Naive thymus-derived CD4-positive, alpha-beta T cell (primary cell): ENCODE results near the gene STPG1. TPM values are rescaled to one million over a fixed set of nuclear protein-coding genes. Genes with fewer than 3 reads are reported as not detected.

Experiments used
- ATAC-seq: fragments of 150-1000 bp; cut with Tn5 transposase; 2 replicates; pipeline ENCODE4 v1.10.0; 2021; ENCODE audit warnings: mild to moderate bottlenecking, moderate library complexity
- CTCF ChIA-PET: fragments of 350-600 bp; sonication (Branson Sonifier 250); formaldehyde crosslinking; loops from one replicate; lab custom pipeline; 2021; ENCODE audit warnings: antibody characterized with exemption; lab: Charles Lee
- POLR2A ChIA-PET: fragments of 350-600 bp; sonication (Branson Sonifier 250); formaldehyde crosslinking; loops from one replicate; lab custom pipeline; 2021; ENCODE audit warnings: antibody characterized with exemption, inconsistent platforms; lab: Charles Lee
- DNase-seq, 9 donors: peaks; one replicate each; pipeline versions ENCODE4 v3.0.0 to v3.0.0-alpha.2; 2020 to 2022; ENCODE audit warnings: mixed read lengths in 1 of 9
- H3K27ac ChIP-seq: one replicate; pipeline ENCODE4 v1.7.0; 2013; ENCODE audit warnings: mild to moderate bottlenecking, low read depth, low read length, moderate library complexity
- H3K27me3 ChIP-seq, 2 donors: one replicate each; pipeline ENCODE4 v1.7.0; 2013; ENCODE audit warnings: low read length in 2 of 2, mild to moderate bottlenecking in 2 of 2, moderate library complexity in 2 of 2; ENCODE audit not compliant: control insufficient read depth in 2 of 2, insufficient read depth in 2 of 2
- H3K36me3 ChIP-seq, 3 experiments: 1 replicate in 2 of 3; 2 replicates in 1 of 3; pipeline ENCODE4 v1.7.0; 2013; ENCODE audit warnings: low read length in 3 of 3, mild to moderate bottlenecking in 3 of 3, moderate library complexity in 1 of 3; ENCODE audit not compliant: insufficient read depth in 3 of 3, control insufficient read depth in 2 of 3
- H3K4me1 ChIP-seq, 2 donors: one replicate each; pipeline ENCODE4 v1.7.0; 2013; ENCODE audit warnings: low read length in 2 of 2, mild to moderate bottlenecking in 2 of 2, moderate library complexity in 1 of 2; ENCODE audit not compliant: control insufficient read depth in 2 of 2, insufficient read depth in 2 of 2
- H3K4me3 ChIP-seq: 2 replicates; pipeline ENCODE4 v1.7.0; 2013; ENCODE audit warnings: mild to moderate bottlenecking, low read length
- H3K9me3 ChIP-seq, 3 experiments: 1 replicate in 2 of 3; 2 replicates in 1 of 3; pipeline ENCODE4 v1.7.0; 2013; ENCODE audit warnings: low read length in 3 of 3; ENCODE audit not compliant: control insufficient read depth in 2 of 3
- H3K27ac Mint-ChIP-seq, 9 donors: one replicate each; pipeline ENCODE4 v1.8.0; 2020 to 2022; ENCODE audit warnings: mixed read lengths in 9 of 9, mild to moderate bottlenecking in 8 of 9, moderate library complexity in 5 of 9, inconsistent platforms in 2 of 9
- H3K27me3 Mint-ChIP-seq, 5 donors: one replicate each; pipeline ENCODE4 v1.8.0; 2021 to 2022; ENCODE audit warnings: mixed read lengths in 5 of 5, mild to moderate bottlenecking in 1 of 5
- H3K36me3 Mint-ChIP-seq, 5 donors: one replicate each; pipeline ENCODE4 v1.8.0; 2020 to 2022; ENCODE audit warnings: mixed read lengths in 5 of 5, mild to moderate bottlenecking in 3 of 5, inconsistent platforms in 1 of 5
- H3K4me1 Mint-ChIP-seq, 7 donors: one replicate each; pipeline ENCODE4 v1.8.0; 2020 to 2022; ENCODE audit warnings: mixed read lengths in 7 of 7, mild to moderate bottlenecking in 3 of 7, inconsistent platforms in 1 of 7
- H3K4me3 Mint-ChIP-seq, 10 donors: one replicate each; pipeline ENCODE4 v1.8.0; 2020 to 2022; ENCODE audit warnings: mild to moderate bottlenecking in 10 of 10, mixed read lengths in 10 of 10, moderate library complexity in 6 of 10, inconsistent platforms in 2 of 10
- H3K9me3 Mint-ChIP-seq, 11 donors: one replicate each; pipeline ENCODE4 v1.8.0; 2020 to 2022; ENCODE audit warnings: mixed read lengths in 11 of 11, mild to moderate bottlenecking in 4 of 11, inconsistent platforms in 1 of 11, moderate library complexity in 1 of 11
- intact Hi-C, 2 donors: fragments of 100-400 bp; cut with micrococcal nuclease; formaldehyde crosslinking; loops; one replicate each; pipeline ENCODE4 v1.15.1; 2023
- polyA plus RNA-seq, 2 donors: library from polyadenylated mRNA; unstranded; fragments of 300-500 nt; fragmentation: Illumina TruSeq; gene quantifications; one replicate each; pipeline ENCODE4 v1.2.3, GENCODE V29; 2021
- total RNA-seq, 6 experiments: library from RNA in 5 of 6; stranded (reverse) in 5 of 6; gene quantifications; 1 replicate in 5 of 6; 2 replicates in 1 of 6; pipeline ENCODE4 v1.2.3 and lab custom pipeline; 2021 to 2026

STPG1 gene
- total and polyA plus RNA-seq, 7 experiments from 2014 or later = 3.1 to 10.1 (median 5.3) TPM

- H3K9me3 Mint-ChIP-seq = peaks cover 0 to 2% (median 0%) of the 10 kb centered on the region in 11 donors
- H3K4me1 ChIP-seq = peaks cover 23 to 40% of the 10 kb centered on the region in 2 donors
- POLR2A ChIA-PET = interaction anchor here (0.6 to 10.7 kb wide), 19 partner anchors 9 to 226 kb away, joined by 3 to 149 read pairs (median 3); partner anchors contain the start of genes RCAN3 and SRRM1
Measured at GRCh38 chr1:24416666-24417391, 3.2 kb upstream of the STPG1 start.

DNA sequence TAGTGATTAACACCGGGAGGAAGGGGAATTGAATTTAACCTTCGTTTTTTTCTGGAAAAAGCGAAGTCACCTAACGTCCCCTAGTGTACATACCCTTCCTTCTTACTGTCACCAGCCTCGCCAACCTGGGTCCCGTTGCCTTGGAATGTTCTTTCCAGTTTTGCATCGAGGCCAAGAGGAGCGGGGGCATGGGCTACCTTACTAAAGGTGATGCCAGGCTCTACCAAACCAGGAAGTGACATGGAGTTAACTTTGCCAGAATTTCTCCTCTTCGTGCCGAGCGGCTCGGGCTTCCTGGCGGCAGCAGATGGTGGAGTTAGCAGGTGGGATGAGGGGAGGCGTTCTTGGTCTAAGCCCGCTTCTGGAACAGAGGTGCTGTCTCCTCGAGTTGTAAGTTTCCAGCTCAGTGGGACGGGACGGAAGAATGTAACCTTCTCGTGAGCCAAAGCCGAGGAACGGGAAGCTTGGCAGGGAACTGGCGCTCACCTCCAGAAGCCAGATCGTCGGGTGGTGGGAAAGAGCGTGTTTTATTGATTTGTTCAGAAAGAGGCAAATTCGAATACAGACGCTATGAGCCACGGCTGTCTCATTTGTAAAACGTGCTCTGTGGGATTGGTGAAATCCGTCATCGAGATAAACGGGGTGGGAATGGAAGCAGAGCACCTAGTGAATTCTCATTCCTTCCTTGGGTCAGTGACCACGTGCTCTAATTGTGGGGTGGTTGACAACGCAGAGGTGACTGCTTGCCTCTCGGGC lies 2.5 kb upstream of the STPG1 start:
- H3K4me3 ChIP-seq = peak overlapping the region; percentile 76

More at GRCh38 chr1:24416666-24417391, 3.2 kb upstream of the STPG1 start:
- Mint-ChIP-seq H3K4me3 (peak overlapping the region; percentile 95 to 100 (median 98)), H3K27me3 (no peaks in the 10 kb centered on the region), H3K4me1 (peaks cover 57 to 93% (median 75%) of the 10 kb centered on the region in 7 donors), H3K36me3 (peaks cover 4 to 25% (median 10%) of the 10 kb centered on the region in 5 donors), H3K27ac (peak overlapping the region; percentile 75 to 99 (median 90))
- H3K9me3 ChIP-seq = no peaks in the 10 kb centered on the region
- intact Hi-C loops = loop anchor here (2.0 to 10.0 kb wide), 5 partner anchors 45 to 1148 kb away; partner anchors contain the start of gene PNRC2 (in 1 of the 2)
- DNase-seq (peak in 8 of 9 donors; percentile 35 to 72 (median 63)), ATAC-seq (peak; percentile 17)
- peak overlapping the region; percentile 74 for H3K27ac ChIP-seq
- H3K4me3 ChIP-seq = peak overlapping the region; percentile 76
- H3K27me3 ChIP-seq = no peaks in the 10 kb centered on the region
- CTCF ChIA-PET = interaction anchor here (0.6 to 6.1 kb wide), 16 partner anchors 23 to 218 kb away, joined by 3 to 43 read pairs (median 6); partner anchors contain the start of gene RCAN3
- peaks cover under 1 to 30% (median 9%) of the 10 kb centered on the region in 3 experiments for H3K36me3 ChIP-seq

GRCh38 chr1:24415334-24415909 lies 1.8 kb upstream of the STPG1 start, which contains the start of gene NIPAL3:
Gene NIPAL3 (plus strand): TSS chr1:24415802. CDS start chr1:24419548, 3,746 bp downstream.
- Histone ChIP-seq H3K9me3 (no peaks in the 10 kb centered on the region), H3K27me3 (no peaks in the 10 kb centered on the region), H3K4me3 (peak within 1 kb of the TSS; percentile 76), H3K27ac (peak within 1 kb of the TSS; percentile 74), H3K36me3 (peaks cover 0 to 16% (median 4%) of the 10 kb centered on the region in 3 experiments), H3K4me1 (peaks cover 23 to 44% of the 10 kb centered on the region in 2 donors)
- DNase-seq = peak; percentile 81 to 99 (median 97)
- ATAC-seq = peak; percentile 98
- POLR2A ChIA-PET = interaction anchor here (0.8 to 10.7 kb wide), 26 partner anchors 9 to 817 kb away, joined by 3 to 149 read pairs (median 6); partner anchors contain the start of genes RCAN3, SRRM1 and SYF2
- Mint-ChIP-seq H3K27ac (peak within 1 kb of the TSS; percentile 75 to 99 (median 90)), H3K27me3 (no peaks in the 10 kb centered on the region), H3K4me1 (peaks cover 51 to 91% (median 75%) of the 10 kb centered on the region in 7 donors), H3K9me3 (peaks cover 0 to 2% (median 0%) of the 10 kb centered on the region in 11 donors), H3K36me3 (peaks cover 4 to 20% (median 10%) of the 10 kb centered on the region in 5 donors), H3K4me3 (peak within 1 kb of the TSS; percentile 95 to 100 (median 98))
- intact Hi-C loops = loop anchor here (1.0 to 10.0 kb wide), 17 partner anchors 23 to 1149 kb away; partner anchors contain the start of genes RCAN3 (in 2 of the 2), CLIC4 (in 1 of the 2), PNRC2 (in 1 of the 2) and SRRM1 (in 1 of the 2)
- CTCF ChIA-PET = interaction anchor here (0.6 to 6.1 kb wide), 38 partner anchors 8 to 555 kb away, joined by 3 to 43 read pairs (median 5); partner anchors contain the start of gene RCAN3

More for the DNA sequence above, 2.5 kb upstream of the STPG1 start:
- DNase-seq (no peak), ATAC-seq (peak; percentile 12)
- Histone ChIP-seq H3K4me1 (peaks cover 23 to 44% of the 10 kb centered on the region in 2 donors), H3K27me3 (no peaks in the 10 kb centered on the region), H3K27ac (peak overlapping the region; percentile 74), H3K36me3 (peaks cover 0 to 22% (median 8%) of the 10 kb centered on the region in 3 experiments), H3K9me3 (no peaks in the 10 kb centered on the region)
- POLR2A ChIA-PET = interaction anchor here (0.6 to 10.7 kb wide), 30 partner anchors 10 to 816 kb away, joined by 3 to 149 read pairs (median 4); partner anchors contain the start of genes RCAN3, SRRM1 and SYF2
- no peaks in the 10 kb centered on the region for H3K27me3 Mint-ChIP-seq
- CTCF ChIA-PET = interaction anchor here (0.6 to 6.1 kb wide), 39 partner anchors 8 to 555 kb away, joined by 3 to 43 read pairs (median 5); partner anchors contain the start of gene RCAN3
- H3K9me3 Mint-ChIP-seq = peaks cover 0 to 2% (median 0%) of the 10 kb centered on the region in 11 donors
- H3K27ac Mint-ChIP-seq = peak overlapping the region; percentile 75 to 99 (median 90)
- H3K4me3 Mint-ChIP-seq = peak overlapping the region; percentile 95 to 100 (median 98)
- H3K36me3 Mint-ChIP-seq = peaks cover 4 to 17% (median 10%) of the 10 kb centered on the region in 5 donors
- peaks cover 54 to 93% (median 75%) of the 10 kb centered on the region in 7 donors for H3K4me1 Mint-ChIP-seq
- intact Hi-C loops = loop anchor here (1.0 to 10.0 kb wide), 19 partner anchors 24 to 1149 kb away; partner anchors contain the start of genes RCAN3 (in 2 of the 2), CLIC4 (in 1 of the 2), PNRC2 (in 1 of the 2) and SRRM1 (in 1 of the 2)

- no peak for DNase-seq
- CTCF ChIA-PET = interaction anchor here (0.7 to 6.1 kb wide), 37 partner anchors 9 to 420 kb away, joined by 3 to 43 read pairs (median 5); partner anchors contain the start of gene RCAN3
- peaks cover 47 to 86% (median 75%) of the 10 kb centered on the region in 7 donors for H3K4me1 Mint-ChIP-seq
- peak overlapping the region; percentile 39 for H3K27ac ChIP-seq
- H3K36me3 ChIP-seq = peaks cover 0 to 12% (median 4%) of the 10 kb centered on the region in 3 experiments
- peaks cover 0 to 2% (median 0%) of the 10 kb centered on the region in 11 donors for H3K9me3 Mint-ChIP-seq
- intact Hi-C loops = loop anchor here (1.0 to 10.0 kb wide), 17 partner anchors 23 to 1150 kb away; partner anchors contain the start of genes RCAN3 (in 2 of the 2), CLIC4 (in 1 of the 2), PNRC2 (in 1 of the 2) and SRRM1 (in 1 of the 2)
- no peaks in the 10 kb centered on the region for H3K27me3 Mint-ChIP-seq
- no peak for ATAC-seq
- peak overlapping the region; percentile 19 for H3K4me3 ChIP-seq
- H3K27ac Mint-ChIP-seq = peak overlapping the region; percentile 75 to 99 (median 88)
- no peaks in the 10 kb centered on the region for H3K27me3 ChIP-seq
- peaks cover 4 to 16% (median 10%) of the 10 kb centered on the region in 5 donors for H3K36me3 Mint-ChIP-seq
- peak overlapping the region; percentile 95 to 100 (median 98) for H3K4me3 Mint-ChIP-seq
- POLR2A ChIA-PET = interaction anchor here (0.8 to 10.7 kb wide), 22 partner anchors 9 to 818 kb away, joined by 3 to 149 read pairs (median 6); partner anchors contain the start of genes RCAN3, SRRM1 and SYF2
- no peaks in the 10 kb centered on the region for H3K9me3 ChIP-seq
- peaks cover 23 to 44% of the 10 kb centered on the region in 2 donors for H3K4me1 ChIP-seq
Measured at GRCh38 chr1:24414775-24415333, 1.3 kb upstream of the STPG1 start.

- Mint-ChIP-seq H3K27ac (peak overlapping the region in 4 of 9 donors; percentile 24 to 92 (median 71)), H3K27me3 (peaks cover 0 to 4% (median 0%) of the 10 kb centered on the region in 5 donors), H3K9me3 (peaks cover 0 to 4% (median 0%) of the 10 kb centered on the region in 11 donors), H3K36me3 (peaks cover 0 to 14% (median 6%) of the 10 kb centered on the region in 5 donors), H3K4me3 (peak overlapping the region in 8 of 10 donors; percentile 2 to 100 (median 90)), H3K4me1 (peaks cover 28 to 61% (median 53%) of the 10 kb centered on the region in 7 donors)
- no peak overlapping the region for H3K4me3 ChIP-seq
- no peak overlapping the region for H3K27ac ChIP-seq
- CTCF ChIA-PET = interaction anchor here (1.0 to 1.1 kb wide), 3 partner anchors 19 to 223 kb away, joined by 3 to 4 read pairs (median 4); no protein-coding TSS in a partner anchor
- no peak for ATAC-seq
- DNase-seq = no peak
- H3K36me3 ChIP-seq = peaks cover 0 to 4% (median 0%) of the 10 kb centered on the region in 3 experiments
- no peaks in the 10 kb centered on the region for H3K9me3 ChIP-seq
- peaks cover 14 to 22% of the 10 kb centered on the region in 2 donors for H3K4me1 ChIP-seq
- intact Hi-C loops = loop anchor here in 1 of 2 donors (2.0 to 10.0 kb wide), 3 partner anchors 14 to 1152 kb away; partner anchors contain the start of gene PNRC2
- POLR2A ChIA-PET = interaction anchor here (0.5 to 10.7 kb wide), 7 partner anchors 9 to 1052 kb away, joined by 3 to 149 read pairs (median 4); partner anchors contain the start of gene RCAN3
- H3K27me3 ChIP-seq = no peaks in the 10 kb centered on the region
Measured at GRCh38 chr1:24412408-24412807, 1.2 kb downstream of the STPG1 start.
